Measurements from ENCODE around the gene DDX39B. TPM values are rescaled to one million over a fixed set of nuclear protein-coding genes. Genes with fewer than 3 reads are reported as not detected.

Gene DDX39B
- total and polyA plus RNA-seq, 2 donors (not counting 3 experiments of a cell fraction or from before 2014, with no cell fraction given), result 453 to 766 TPM

GRCh38 chr6:31572041-31572911 is 30.5 kb upstream of the DDX39B start, which contains the start of gene LTA:
LTA (plus strand) TSS chr6:31572289; CDS start chr6:31572743, 454 bp downstream.
- Histone ChIP-seq H3K27me3 (ENCODE audit: control insufficient read depth in 2 of 2, insufficient read depth in 2 of 2, low read length in 2 of 2) (no peaks in the 10 kb centered on the region), H2AFZ (ENCODE audit: low read depth, low read length) (no peak within 1 kb of the TSS), H3K4me2 (ENCODE audit: insufficient read depth, low read length) (no peak within 1 kb of the TSS), H4K20me1 (replicated peaks; ENCODE audit: control insufficient read depth, extremely low read depth, insufficient read depth, low read length) (no peaks in the 10 kb centered on the region), H3K9ac (replicated peaks; ENCODE audit: extremely low read depth, insufficient read depth, low read length) (no peak within 1 kb of the TSS), H3K4me1 (ENCODE audit: control insufficient read depth, extremely low read depth, insufficient read depth, low read length) (no peaks in the 10 kb centered on the region), H3K9me3 (replicated peaks; ENCODE audit: control insufficient read depth, insufficient read depth, low read length) (no peaks in the 10 kb centered on the region), H3K9me1 (replicated peaks; ENCODE audit: control insufficient read depth, extremely low read depth, insufficient read depth, low read length) (no peaks in the 10 kb centered on the region), H3K27ac (ENCODE audit: insufficient read depth, low read depth, low read length) (no peak within 1 kb of the TSS), H3K79me2 (ENCODE audit: control insufficient read depth, insufficient read depth, low read length) (no peaks in the 10 kb centered on the region), H3K4me3 (replicated peaks in 1 of 3; ENCODE audit: insufficient read depth in 1 of 3, low read depth in 1 of 3, low read length in 3 of 3) (no peak within 1 kb of the TSS), H3K36me3 (ENCODE audit: control insufficient read depth in 2 of 2, extremely low read depth in 1 of 2, insufficient read depth in 2 of 2, low read length in 2 of 2) (no peaks in the 10 kb centered on the region)
- dilution Hi-C loops (cut with MboI; ENCODE audit: extremely low pct_ligation_motif_present, low sequenced_read_pairs) (no loop called here), intact Hi-C loops (cut with micrococcal nuclease) (no loop called here)
- TF ChIP-seq MYC (IDR thresholded peaks at IDR 0.05; ENCODE audit: low read depth, low read length), result no peak
- no peak for TF ChIP-seq GATA2 (IDR thresholded peaks at IDR 0.05; ENCODE audit: insufficient read depth, insufficient read length, low read depth, low read length)
- TF ChIP-seq POLR2AphosphoS5 (IDR thresholded peaks at IDR 0.05; ENCODE audit: insufficient read depth, low read depth, low read length), result no peak
- no peak for TF ChIP-seq POLR2A (IDR thresholded peaks at IDR 0.05; ENCODE audit: low read depth, low read length)
- no peak for TF ChIP-seq CTCF (IDR thresholded peaks at IDR 0.05; ENCODE audit: extremely low read depth in 1 of 2, insufficient read depth in 1 of 2, low read depth in 1 of 2, low read length in 2 of 2)
- TF ChIP-seq MAX (IDR thresholded peaks at IDR 0.05; ENCODE audit: insufficient read depth, insufficient read length), result no peak
- no peak for TF ChIP-seq JUN (IDR thresholded peaks at IDR 0.05; ENCODE audit: borderline replicate concordance, insufficient read depth, insufficient read length, low read depth)
- no peak for TF ChIP-seq FOS (IDR thresholded peaks at IDR 0.05; ENCODE audit: borderline replicate concordance, insufficient read depth, low read length)
- TF ChIP-seq EZH2 (IDR thresholded peaks at IDR 0.05; ENCODE audit: borderline replicate concordance, low read depth, low read length, severe bottlenecking), result no peak
- CTCF ChIA-PET, result interaction anchor here (17.0 to 32.6 kb wide), 2 partner anchors 16 to 23 kb away, joined by 286 to 1517 read pairs; partner anchors contain the start of genes ATP6V1G2, DDX39B, NCR3 and NFKBIL1
- POLR2A ChIA-PET, result no interaction called here
- BruUV-seq (replicated peaks), result no TSS peak
- no peak for FAIRE-seq
- no peak for DNase-seq (ENCODE audit: low read depth, low spot score)

Measured in endothelial cell of umbilical vein (primary cell).